Right cardiac atrium (tissue), 5 donors: ENCODE measurements around the gene KRT16. TPM values are rescaled to one million over a fixed set of nuclear protein-coding genes. Genes with fewer than 3 reads are reported as not detected.
"Not testable (repeated sequence)": the region's sequence is repeated elsewhere in the genome, so short reads cannot be mapped to it uniquely, and the experiment has no call there.

ENCODE experiments used
- ATAC-seq, 2 donors: fragments of 200-7000 bp; cut with Tn5 transposase; one replicate each; pipeline versions ENCODE4 v1.8.0 to v1.9.1; 2020; ENCODE audit warnings: moderate library complexity in 2 of 2, mild to moderate bottlenecking in 1 of 2
- DNase-seq, 3 donors: peaks; one replicate each; pipeline ENCODE4 v3.0.0-alpha.2; 2020
- H3K27ac ChIP-seq: one replicate; pipeline ENCODE4 v1.5.1; 2013; ENCODE audit warnings: mild to moderate bottlenecking, low read length, control low read depth, moderate library complexity
- H3K27me3 ChIP-seq: one replicate; pipeline ENCODE4 v1.6.1; 2013; ENCODE audit not compliant: control insufficient read depth, insufficient read depth
- H3K4me1 ChIP-seq: one replicate; pipeline ENCODE4 v1.6.1; 2013; ENCODE audit warnings: low read length; ENCODE audit not compliant: control insufficient read depth, insufficient read depth
- H3K4me3 ChIP-seq: one replicate; pipeline ENCODE4 v1.5.1; 2013; ENCODE audit warnings: low read length, control low read depth
- H3K9me3 ChIP-seq: one replicate; pipeline ENCODE4 v1.6.1; 2013; ENCODE audit warnings: low read length; ENCODE audit not compliant: control insufficient read depth
- WGBS: extraction: QIAGEN DNeasy Blood & Tissue Kit; methylation state at CpG from one replicate; pipeline ENCODE4 v1.1.7; 2013; 5-methylcytosine and 5-hydroxymethylcytosine counted together
- intact Hi-C, 4 donors: fragments of 100-400 bp; cut with DNase I; formaldehyde crosslinking; loops; one replicate each; pipeline versions ENCODE4 v1.11.0 to v1.14.0; 2022 to 2023
- polyA plus RNA-seq: library from polyadenylated mRNA; stranded (reverse); fragments of 200-250 nt; gene quantifications from one replicate; pipeline ENCODE4 v1.2.3, GENCODE V29; 2013
- total RNA-seq, 4 donors: library from RNA; stranded (reverse); fragmentation: NEBNext Ultra II Directional; extraction: Animal tissue kit (Norgen Biotek cat#: 25700); gene quantifications; one replicate each; pipeline ENCODE4 v1.2.1, GENCODE V29; 2021
- donor health status: healthy with polysubstance abuse.
- donor health status: DM: no; HTN: yes; CAD: no.
- donor health status: DM: no; HTN: no; CAD: no.
- donor health status: DM: no; HTN: yes; CAD: no; lungs with severe emphysema.
- donor health status: DM: yes; HTN: yes; CAD: no.

The KRT16 gene
- total and polyA plus RNA-seq, 5 donors = 0.27 TPM; not detected in 4

GRCh38 chr17:41610061-41610517 lies 2.5 kb downstream of the KRT16 start:
- WGBS = 8% methylated on average over 10 of the region's 10 CpGs
- H3K9me3 ChIP-seq, ATAC-seq, H3K4me1 ChIP-seq, intact Hi-C loops, H3K27me3 ChIP-seq, H3K27ac ChIP-seq, DNase-seq, H3K4me3 ChIP-seq: not testable (repeated sequence)

- WGBS = 89% methylated on average over 4 of the region's 4 CpGs
- H3K4me1 ChIP-seq, H3K4me3 ChIP-seq, DNase-seq, intact Hi-C loops, ATAC-seq, H3K27me3 ChIP-seq, H3K9me3 ChIP-seq, H3K27ac ChIP-seq: not testable (repeated sequence)
These were observed 5.6 kb downstream of the KRT16 start for GRCh38 chr17:41606930-41607329.

GRCh38 chr17:41602524-41602923 lies 10.0 kb downstream of the KRT16 start:
- H3K4me1 ChIP-seq = no peaks in the 10 kb centered on the region
- H3K4me3 ChIP-seq = no peak overlapping the region
- H3K9me3 ChIP-seq = peaks cover 4% of the 10 kb centered on the region
- ATAC-seq (no peak), DNase-seq (no peak)
- H3K27ac ChIP-seq = no peak overlapping the region
- no peaks in the 10 kb centered on the region for H3K27me3 ChIP-seq
- intact Hi-C loops = no loop called here
- WGBS = 64% methylated on average over 2 of the region's 2 CpGs

GRCh38 chr17:41600318-41600717 lies 12.2 kb downstream of the KRT16 start:
- Histone ChIP-seq H3K27ac (no peak overlapping the region), H3K4me1 (no peaks in the 10 kb centered on the region), H3K9me3 (no peaks in the 10 kb centered on the region), H3K27me3 (no peaks in the 10 kb centered on the region), H3K4me3 (no peak overlapping the region)
- no peak for ATAC-seq
- WGBS = 59% methylated on average over 4 of the region's 4 CpGs
- DNase-seq = no peak
- intact Hi-C loops = no loop called here

GRCh38 chr17:41599680-41600079 lies 12.9 kb downstream of the KRT16 start:
- Histone ChIP-seq H3K9me3 (no peaks in the 10 kb centered on the region), H3K4me1 (no peaks in the 10 kb centered on the region), H3K27ac (no peak overlapping the region), H3K27me3 (no peaks in the 10 kb centered on the region), H3K4me3 (no peak overlapping the region)
- intact Hi-C loops = no loop called here
- DNase-seq (no peak), ATAC-seq (no peak)
- 60% methylated on average over 1 of the region's 1 CpG for WGBS

- DNase-seq = no peak
- intact Hi-C loops = no loop called here
These were observed 17.0 kb downstream of the KRT16 start for GRCh38 chr17:41595585-41595984.

GRCh38 chr17:41594363-41594915 lies 18.1 kb downstream of the KRT16 start:
- Histone ChIP-seq H3K27ac (no peak overlapping the region), H3K9me3 (no peaks in the 10 kb centered on the region), H3K27me3 (no peaks in the 10 kb centered on the region), H3K4me3 (no peak overlapping the region), H3K4me1 (no peaks in the 10 kb centered on the region)
- 42% methylated on average over 3 of the region's 3 CpGs for WGBS
- intact Hi-C loops = no loop called here
- no peak for ATAC-seq
- DNase-seq = no peak

More at GRCh38 chr17:41595585-41595984, 17.0 kb downstream of the KRT16 start:
- Histone ChIP-seq H3K4me3 (no peak overlapping the region), H3K27me3 (no peaks in the 10 kb centered on the region), H3K9me3 (no peaks in the 10 kb centered on the region), H3K4me1 (no peaks in the 10 kb centered on the region), H3K27ac (no peak overlapping the region)
- WGBS = 76% methylated on average over 8 of the region's 8 CpGs
- ATAC-seq = no peak

- WGBS = 59% methylated on average over 8 of the region's 8 CpGs
- Histone ChIP-seq H3K27me3 (no peaks in the 10 kb centered on the region), H3K4me1 (no peaks in the 10 kb centered on the region), H3K9me3 (no peaks in the 10 kb centered on the region), H3K4me3 (no peak overlapping the region), H3K27ac (no peak overlapping the region)
- intact Hi-C loops = no loop called here
- ATAC-seq (no peak), DNase-seq (no peak)
These were observed 19.1 kb downstream of the KRT16 start for GRCh38 chr17:41593306-41593981.

GRCh38 chr17:41592601-41593305 lies 19.8 kb downstream of the KRT16 start:
- intact Hi-C loops = no loop called here
- ATAC-seq = no peak
- Histone ChIP-seq H3K9me3 (no peaks in the 10 kb centered on the region), H3K4me3 (no peak overlapping the region), H3K27me3 (no peaks in the 10 kb centered on the region), H3K4me1 (no peaks in the 10 kb centered on the region), H3K27ac (no peak overlapping the region)
- no peak for DNase-seq
- WGBS = 73% methylated on average over 12 of the region's 12 CpGs

- Histone ChIP-seq H3K27ac (no peak overlapping the region), H3K4me3 (no peak overlapping the region), H3K9me3 (no peaks in the 10 kb centered on the region), H3K27me3 (no peaks in the 10 kb centered on the region), H3K4me1 (no peaks in the 10 kb centered on the region)
- DNase-seq = no peak
- WGBS = 65% methylated on average over 3 of the region's 3 CpGs
- no peak for ATAC-seq
- intact Hi-C loops = no loop called here
These were observed 23.3 kb downstream of the KRT16 start for GRCh38 chr17:41589301-41589700.

- Histone ChIP-seq H3K27me3 (no peaks in the 10 kb centered on the region), H3K4me1 (no peaks in the 10 kb centered on the region), H3K9me3 (no peaks in the 10 kb centered on the region), H3K4me3 (no peak overlapping the region), H3K27ac (no peak overlapping the region)
- 53% methylated on average over 8 of the region's 8 CpGs for WGBS
- intact Hi-C loops = no loop called here
- ATAC-seq (peak in 1 of 2 donors; percentile 56), DNase-seq (no peak)
These were observed 24.3 kb downstream of the KRT16 start for GRCh38 chr17:41588126-41588810.
